Inflammatory macrophage treated with lipopolysaccharide for 4 hours (primary cell): ENCODE data around the gene SMIM20.
"Not testable (repeated sequence)": the region's sequence is repeated elsewhere in the genome, so short reads cannot be mapped to it uniquely, and the experiment has no call there.

ENCODE experiments used
- DNase-seq: peaks from one replicate; pipeline ENCODE4 v3.0.0-alpha.2; 2020

The SMIM20 gene

GRCh38 chr4:25892796-25893195 lies 21.2 kb upstream of the SMIM20 start:
- DNase-seq = no peak

- no peak for DNase-seq
Measured at GRCh38 chr4:25896776-25897539, 17.1 kb upstream of the SMIM20 start.

- DNase-seq = peak; percentile 25
Measured at GRCh38 chr4:25900310-25900709, 13.7 kb upstream of the SMIM20 start.

GRCh38 chr4:25901030-25901430 lies 13.0 kb upstream of the SMIM20 start:
- no peak for DNase-seq

GRCh38 chr4:25903900-25904747 lies 9.9 kb upstream of the SMIM20 start:
- no peak for DNase-seq

- no peak for DNase-seq
Measured at GRCh38 chr4:25904748-25905082, 9.3 kb upstream of the SMIM20 start.

- DNase-seq = no peak
Measured at GRCh38 chr4:25905371-25905770, 8.6 kb upstream of the SMIM20 start.

- not testable (repeated sequence) for DNase-seq
Measured at GRCh38 chr4:25906113-25906512, 7.9 kb upstream of the SMIM20 start.

- peak; percentile 33 for DNase-seq
Measured at GRCh38 chr4:25908491-25908901, 5.5 kb upstream of the SMIM20 start.

GRCh38 chr4:25911356-25911755 lies 2.7 kb upstream of the SMIM20 start:
- no peak for DNase-seq

- DNase-seq = no peak
Measured at GRCh38 chr4:25913056-25913850, 767 bp upstream of the SMIM20 start.

- no peak for DNase-seq
Measured at GRCh38 chr4:25914670-25915352, 791 bp downstream of the SMIM20 start.

- DNase-seq = no peak
Measured at GRCh38 chr4:25915353-25915705, 1.3 kb downstream of the SMIM20 start.

GRCh38 chr4:25916870-25917269 lies 2.9 kb downstream of the SMIM20 start:
- no peak for DNase-seq

GRCh38 chr4:25919676-25920075 lies 5.7 kb downstream of the SMIM20 start:
- DNase-seq = no peak

GRCh38 chr4:25921922-25922321 lies 7.9 kb downstream of the SMIM20 start:
- no peak for DNase-seq

- no peak for DNase-seq
Measured at GRCh38 chr4:25922812-25923369, 8.9 kb downstream of the SMIM20 start.

- no peak for DNase-seq
Measured at GRCh38 chr4:25923745-25924144, 9.7 kb downstream of the SMIM20 start.

- DNase-seq = peak; percentile 55
Measured at GRCh38 chr4:25925486-25926201, 11.6 kb downstream of the SMIM20 start.

GRCh38 chr4:25926462-25926861 lies 12.4 kb downstream of the SMIM20 start:
- DNase-seq = no peak

- DNase-seq = peak; percentile 56
Measured at GRCh38 chr4:25927361-25928195, 13.6 kb downstream of the SMIM20 start.
